ENCODE results near the gene RARG. TPM values are rescaled to one million over a fixed set of nuclear protein-coding genes. Genes with fewer than 3 reads are reported as not detected.

The RARG gene
- total and polyA plus RNA-seq, 2 of the 8 experiments (the other 6 are each of a cell fraction or from before 2014, with no cell fraction given): 68.6 to 68.9 TPM

DNA sequence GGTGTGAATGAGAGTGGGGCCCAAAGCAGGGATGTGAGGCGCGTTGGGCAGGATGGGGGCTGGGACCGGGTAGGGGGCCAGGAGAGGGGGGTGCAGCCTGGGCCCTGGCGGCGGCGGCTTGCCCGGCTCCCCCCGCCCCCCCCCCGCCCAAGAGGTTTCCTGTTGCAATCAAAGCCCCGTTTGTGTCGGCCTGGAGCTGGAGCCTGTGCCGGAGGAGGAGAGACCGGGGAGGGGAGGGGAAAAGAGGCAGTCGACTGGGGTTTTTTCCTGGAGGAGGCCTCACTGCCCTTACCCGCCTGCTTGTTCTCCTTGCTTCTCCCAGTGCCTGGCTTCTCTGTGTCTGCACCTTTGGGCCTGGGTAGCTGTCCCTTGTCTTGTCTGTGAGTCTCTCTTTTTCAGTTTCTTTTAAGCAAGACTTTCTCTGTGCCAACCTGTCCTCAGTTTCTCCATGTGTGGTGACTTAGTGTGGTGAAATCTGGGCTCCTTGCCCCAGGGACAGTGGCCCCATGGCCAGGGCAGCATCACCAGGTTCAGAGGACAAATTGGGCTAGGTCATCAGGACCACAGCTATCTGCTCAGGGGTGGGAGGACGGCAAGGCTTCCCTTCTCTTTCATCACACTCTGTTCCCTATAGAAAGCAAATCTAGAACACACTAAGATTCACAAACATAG is 8.5 kb downstream of the RARG start:
- H3K79me2 ChIP-seq (ENCODE audit: control insufficient read depth in 1 of 2, insufficient read depth in 2 of 2, low read length in 2 of 2): peaks cover 4 to 11% of the 10 kb centered on the region in 2 experiments; a peak in 3 of 4 replicates
- POLR2A ChIA-PET (ENCODE audit: partially characterized antibody): interaction anchor here (0.8 to 13.6 kb wide), 10 partner anchors 4 to 98 kb away, joined by 3 to 151 read pairs (median 4); partner anchors contain the start of genes AAAS, CSAD and RARG
- peak overlapping the region; percentile 100 for H2BK20ac ChIP-seq (ENCODE audit: low read length)
- peak overlapping the region; percentile 99 to 100 for H3K4me2 ChIP-seq (ENCODE audit: insufficient read depth in 1 of 2, low read depth in 2 of 2, low read length in 2 of 2)
- H4K5ac ChIP-seq (ENCODE audit: insufficient read length, low read depth, low read length): peak overlapping the region; percentile 92
- peak overlapping the region; percentile 95 for H3K18ac ChIP-seq (ENCODE audit: extremely low read depth, low read length)
- peak overlapping the region; percentile 98 for H2BK120ac ChIP-seq (replicated peaks; ENCODE audit: low read depth, low read length)
- peaks cover 0 to 3% (median 0%) of the 10 kb centered on the region in 4 experiments; a peak in 1 of 7 replicates for H3K27me3 ChIP-seq (replicated peaks in 1 of 4; ENCODE audit: control insufficient read depth in 3 of 4, extremely low read depth in 1 of 4, insufficient read depth in 3 of 4, low read length in 3 of 4)
- no peak overlapping the region; the same call in 1 of the 2 replicates for H4K8ac ChIP-seq (ENCODE audit: extremely low read depth, insufficient read depth, low read length)
- FAIRE-seq (no peak), DNase-seq (ENCODE audit: low read depth in 1 of 2, low spot score in 2 of 2) (no peak)
- H3K23ac ChIP-seq (ENCODE audit: insufficient read length): peak overlapping the region; percentile 18
- H3K23me2 ChIP-seq (ENCODE audit: low read depth, low read length): peaks cover 24% of the 10 kb centered on the region
- peak overlapping the region; percentile 72 for H3K56ac ChIP-seq (replicated peaks; ENCODE audit: insufficient read length, low read depth, low read length)
- peak overlapping the region; percentile 99 for H4K91ac ChIP-seq (replicated peaks; ENCODE audit: insufficient read length, low read length)
- H3K4ac ChIP-seq (replicated peaks; ENCODE audit: insufficient read length, low read depth, low read length): peak overlapping the region; percentile 100
- peak overlapping the region; percentile 83; the same call in 1 of the 2 replicates for H2BK5ac ChIP-seq (ENCODE audit: low read depth, low read length)
- peaks cover 34 to 53% (median 37%) of the 10 kb centered on the region in 4 experiments for H3K4me1 ChIP-seq (replicated peaks in 1 of 4; ENCODE audit: control insufficient read depth in 3 of 4, insufficient read depth in 4 of 4, low read length in 3 of 4)
- CTCF ChIA-PET (ENCODE audit: partially characterized antibody): interaction anchor here (0.6 to 22.3 kb wide), 5 partner anchors 10 to 459 kb away, joined by 3 to 654 read pairs (median 11); partner anchors contain the start of genes ESPL1 and RARG
- peak overlapping the region; percentile 99; the same call in 1 of the 2 replicates for H2BK12ac ChIP-seq (ENCODE audit: low read depth, low read length)
- H3K27ac ChIP-seq (ENCODE audit: low read depth, low read length): no peak overlapping the region
- peaks cover 6% of the 10 kb centered on the region for H3K79me1 ChIP-seq (ENCODE audit: low read depth, low read length)
- peak overlapping the region; percentile 96; the same call in 1 of the 2 replicates for H2AK5ac ChIP-seq (ENCODE audit: low read depth, low read length)
- H4K20me1 ChIP-seq (replicated peaks in 1 of 2; ENCODE audit: control insufficient read depth in 1 of 2, insufficient read depth in 2 of 2, low read length in 2 of 2): peaks cover 0 to 3% of the 10 kb centered on the region in 2 experiments
- H2BK15ac ChIP-seq (ENCODE audit: low read length): peak overlapping the region; percentile 100
- H3K9ac ChIP-seq (replicated peaks in 1 of 4; ENCODE audit: extremely low read depth in 1 of 4, low read depth in 3 of 4, low read length in 3 of 4): peak overlapping the region in 1 of 4 experiments; percentile 1; a peak in 1 of 7 replicates
- no peaks in the 10 kb centered on the region for H3K9me3 ChIP-seq (ENCODE audit: insufficient read depth in 2 of 2, low read depth in 1 of 2, low read length in 1 of 2)
- 73% methylated on average over 1 of the region's 16 CpGs; no CpG with 5 or more reads in 1 of the 2 experiments for WGBS, 2 experiments (ENCODE audit: extremely low coverage in 1 of 2, insufficient coverage in 1 of 2, insufficient read length in 1 of 2, insufficient replicate concordance in 2 of 2, low coverage in 1 of 2, low lambda C conversion rate in 2 of 2, missing lambda C conversion rate in 1 of 2)
- H3K4me3 ChIP-seq (ENCODE audit: extremely low read depth in 1 of 4, insufficient read depth in 2 of 4, low read depth in 3 of 4, low read length in 4 of 4): peak overlapping the region in 3 of 4 experiments; percentile 1 to 89 (median 10); a peak in 3 of 8 replicates
- no peaks in the 10 kb centered on the region; a peak in 1 of 8 replicates for H3K36me3 ChIP-seq (ENCODE audit: control insufficient read depth in 2 of 4, insufficient read depth in 4 of 4, low read length in 3 of 4)
- no peak overlapping the region for H2AFZ ChIP-seq (ENCODE audit: low read length)
- no peak overlapping the region for H3K14ac ChIP-seq (ENCODE audit: insufficient read length)
- TF ChIP-seq, protein P1, sequence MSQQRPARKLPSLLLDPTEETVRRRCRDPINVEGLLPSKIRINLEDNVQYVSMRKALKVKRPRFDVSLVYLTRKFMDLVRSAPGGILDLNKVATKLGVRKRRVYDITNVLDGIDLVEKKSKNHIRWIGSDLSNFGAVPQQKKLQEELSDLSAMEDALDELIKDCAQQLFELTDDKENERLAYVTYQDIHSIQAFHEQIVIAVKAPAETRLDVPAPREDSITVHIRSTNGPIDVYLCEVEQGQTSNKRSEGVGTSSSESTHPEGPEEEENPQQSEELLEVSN (IDR thresholded peaks at IDR 0.05): 0 out of 2 replicates have a peak, but pooled peaks have one; percentile 46
- TF ChIP-seq JUN (IDR thresholded peaks at IDR 0.05; ENCODE audit: low read depth, low read length): no peak
- no peak for TF ChIP-seq TAF7 (optimal IDR thresholded peaks at IDR 0.05; ENCODE audit: borderline replicate concordance, low read depth, low read length)
- TF ChIP-seq ASH2L (IDR thresholded peaks at IDR 0.05; ENCODE audit: low read length): peak; percentile 43
- TF ChIP-seq FOSL1 (IDR thresholded peaks at IDR 0.05; ENCODE audit: insufficient read depth, low read depth, low read length): no peak
